ENCODE data around the gene CNTNAP4. TPM values are rescaled to one million over a fixed set of nuclear protein-coding genes. Genes with fewer than 3 reads are reported as not detected.

Gene CNTNAP4
- total RNA-seq, 1 experiment from 2014 or later = not detected

DNA sequence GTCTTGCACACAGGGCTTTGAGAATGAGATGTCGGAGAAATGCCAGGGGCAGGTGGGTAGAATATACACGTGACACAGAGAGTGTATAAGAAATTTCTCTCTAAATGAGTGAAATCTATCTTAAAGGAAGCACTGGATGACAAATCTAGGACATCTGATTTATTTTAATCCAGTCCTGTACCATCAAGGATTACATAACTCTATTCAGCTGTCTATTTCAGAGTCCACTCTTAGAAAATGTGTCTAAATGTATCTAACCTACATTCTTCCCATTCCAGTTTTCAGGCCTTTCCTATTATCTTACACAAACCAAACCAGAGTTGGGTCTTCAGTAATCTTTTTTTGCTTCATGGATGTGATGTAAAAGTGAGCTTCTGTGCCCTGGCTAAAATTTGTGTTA lies 181.9 kb downstream of the CNTNAP4 start (continued):
- TF ChIP-seq, protein P1, sequence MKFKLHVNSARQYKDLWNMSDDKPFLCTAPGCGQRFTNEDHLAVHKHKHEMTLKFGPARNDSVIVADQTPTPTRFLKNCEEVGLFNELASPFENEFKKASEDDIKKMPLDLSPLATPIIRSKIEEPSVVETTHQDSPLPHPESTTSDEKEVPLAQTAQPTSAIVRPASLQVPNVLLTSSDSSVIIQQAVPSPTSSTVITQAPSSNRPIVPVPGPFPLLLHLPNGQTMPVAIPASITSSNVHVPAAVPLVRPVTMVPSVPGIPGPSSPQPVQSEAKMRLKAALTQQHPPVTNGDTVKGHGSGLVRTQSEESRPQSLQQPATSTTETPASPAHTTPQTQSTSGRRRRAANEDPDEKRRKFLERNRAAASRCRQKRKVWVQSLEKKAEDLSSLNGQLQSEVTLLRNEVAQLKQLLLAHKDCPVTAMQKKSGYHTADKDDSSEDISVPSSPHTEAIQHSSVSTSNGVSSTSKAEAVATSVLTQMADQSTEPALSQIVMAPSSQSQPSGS (CRISPR knock-in tag; IDR thresholded peaks at IDR 0.05; ENCODE audit: borderline replicate concordance, low read depth) = no peak

DNA sequence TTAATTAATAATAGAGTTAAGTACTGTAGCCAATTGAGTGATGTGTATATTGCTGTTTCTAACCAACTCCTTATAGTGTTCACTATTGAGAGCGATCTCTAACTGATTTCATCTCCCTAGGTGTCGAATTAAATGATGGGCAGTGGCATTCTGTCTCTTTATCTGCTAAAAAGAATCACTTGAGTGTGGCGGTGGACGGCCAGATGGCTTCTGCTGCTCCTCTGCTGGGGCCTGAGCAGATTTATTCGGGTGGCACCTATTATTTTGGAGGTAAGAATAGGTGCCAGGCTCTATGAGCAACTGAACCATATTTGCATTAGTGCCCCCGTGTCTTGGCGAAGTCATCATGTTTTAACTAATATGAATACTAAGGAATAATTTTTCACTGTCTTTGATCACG lies 184.6 kb downstream of the CNTNAP4 start:
- Mint-ChIP-seq H3K4me3 (no peak overlapping the region), H3K4me1 (no peaks in the 10 kb centered on the region), H3K36me3 (peaks cover 8% of the 10 kb centered on the region; the same call in 1 of the 2 replicates), H3K27ac (no peak overlapping the region), H3K27me3 (ENCODE audit: low read depth) (peaks cover 28% of the 10 kb centered on the region), H3K9me3 (peaks cover 27% of the 10 kb centered on the region)
- ATAC-seq (no peak), DNase-seq (ENCODE audit: low spot score) (no peak)
- POLR2A ChIA-PET = no interaction called here
- TF ChIP-seq CREM (CRISPR knock-in tag; IDR thresholded peaks at IDR 0.05) (no peak), TP53 (CRISPR knock-in tag; IDR thresholded peaks at IDR 0.05) (no peak), MYBL2 (CRISPR knock-in tag; IDR thresholded peaks at IDR 0.05) (no peak), NFYB (CRISPR knock-in tag; conservative IDR thresholded peaks at IDR 0.05; ENCODE audit: low read depth) (no peak), ZBTB21 (CRISPR knock-in tag; IDR thresholded peaks at IDR 0.05; ENCODE audit: borderline replicate concordance) (no peak), FOXK1 (CRISPR knock-in tag; IDR thresholded peaks at IDR 0.05) (no peak), TCF7 (CRISPR knock-in tag; IDR thresholded peaks at IDR 0.05; ENCODE audit: low read depth) (no peak), OVOL2 (CRISPR knock-in tag; IDR thresholded peaks at IDR 0.05; ENCODE audit: borderline replicate concordance) (no peak), SMAD3 (CRISPR knock-in tag; IDR thresholded peaks at IDR 0.05; ENCODE audit: borderline replicate concordance) (no peak)
- TF ChIP-seq, protein P2, sequence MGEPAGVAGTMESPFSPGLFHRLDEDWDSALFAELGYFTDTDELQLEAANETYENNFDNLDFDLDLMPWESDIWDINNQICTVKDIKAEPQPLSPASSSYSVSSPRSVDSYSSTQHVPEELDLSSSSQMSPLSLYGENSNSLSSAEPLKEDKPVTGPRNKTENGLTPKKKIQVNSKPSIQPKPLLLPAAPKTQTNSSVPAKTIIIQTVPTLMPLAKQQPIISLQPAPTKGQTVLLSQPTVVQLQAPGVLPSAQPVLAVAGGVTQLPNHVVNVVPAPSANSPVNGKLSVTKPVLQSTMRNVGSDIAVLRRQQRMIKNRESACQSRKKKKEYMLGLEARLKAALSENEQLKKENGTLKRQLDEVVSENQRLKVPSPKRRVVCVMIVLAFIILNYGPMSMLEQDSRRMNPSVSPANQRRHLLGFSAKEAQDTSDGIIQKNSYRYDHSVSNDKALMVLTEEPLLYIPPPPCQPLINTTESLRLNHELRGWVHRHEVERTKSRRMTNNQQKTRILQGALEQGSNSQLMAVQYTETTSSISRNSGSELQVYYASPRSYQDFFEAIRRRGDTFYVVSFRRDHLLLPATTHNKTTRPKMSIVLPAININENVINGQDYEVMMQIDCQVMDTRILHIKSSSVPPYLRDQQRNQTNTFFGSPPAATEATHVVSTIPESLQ (CRISPR knock-in tag; IDR thresholded peaks at IDR 0.05) = no peak
- TF ChIP-seq, protein P3, sequence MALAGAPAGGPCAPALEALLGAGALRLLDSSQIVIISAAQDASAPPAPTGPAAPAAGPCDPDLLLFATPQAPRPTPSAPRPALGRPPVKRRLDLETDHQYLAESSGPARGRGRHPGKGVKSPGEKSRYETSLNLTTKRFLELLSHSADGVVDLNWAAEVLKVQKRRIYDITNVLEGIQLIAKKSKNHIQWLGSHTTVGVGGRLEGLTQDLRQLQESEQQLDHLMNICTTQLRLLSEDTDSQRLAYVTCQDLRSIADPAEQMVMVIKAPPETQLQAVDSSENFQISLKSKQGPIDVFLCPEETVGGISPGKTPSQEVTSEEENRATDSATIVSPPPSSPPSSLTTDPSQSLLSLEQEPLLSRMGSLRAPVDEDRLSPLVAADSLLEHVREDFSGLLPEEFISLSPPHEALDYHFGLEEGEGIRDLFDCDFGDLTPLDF (CRISPR knock-in tag; IDR thresholded peaks at IDR 0.05) = no peak
- CTCF ChIA-PET = no interaction called here

DNA sequence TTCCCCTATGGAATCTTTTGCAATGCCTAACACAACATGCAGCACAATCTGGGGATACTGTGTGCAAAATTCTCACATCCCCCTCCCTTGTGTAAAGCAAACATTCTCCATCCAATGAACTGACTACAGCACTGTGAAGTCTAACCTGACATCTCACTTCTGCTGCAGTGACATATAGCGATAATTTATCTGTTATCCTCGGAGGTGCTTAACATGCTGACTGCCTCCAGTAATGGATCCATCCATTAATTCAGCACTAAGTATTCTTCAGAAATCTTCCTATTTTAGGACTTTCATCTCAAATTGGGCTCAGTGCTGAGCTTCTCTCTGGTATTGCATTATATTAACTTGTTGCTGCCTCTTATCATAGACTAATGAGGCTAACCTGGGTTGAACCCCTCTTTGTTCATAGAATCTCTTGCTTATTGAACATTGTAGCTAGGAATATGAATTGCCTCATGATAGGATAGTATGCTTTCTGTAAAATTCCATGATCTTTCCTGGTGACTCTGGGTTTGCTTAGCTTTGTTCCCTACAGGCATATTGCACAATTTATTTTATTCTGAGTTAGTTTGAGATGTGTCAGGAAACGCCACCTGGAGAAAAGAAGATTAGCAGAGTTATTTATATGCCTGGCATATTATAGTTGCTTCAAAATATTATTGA lies 187.9 kb downstream of the CNTNAP4 start:
- no peak for DNase-seq (ENCODE audit: low spot score)
- H3K9me3 Mint-ChIP-seq = peaks cover 27% of the 10 kb centered on the region
- no peak overlapping the region for H3K27ac Mint-ChIP-seq
- TF ChIP-seq ZNF671 (CRISPR knock-in tag; IDR thresholded peaks at IDR 0.05) (no peak), ZNF263 (CRISPR knock-in tag; IDR thresholded peaks at IDR 0.05; ENCODE audit: low read depth) (no peak), EMX1 (CRISPR knock-in tag; IDR thresholded peaks at IDR 0.05) (no peak), ZNF138 (CRISPR knock-in tag; conservative IDR thresholded peaks at IDR 0.05) (no peak), PRRX2 (CRISPR knock-in tag; IDR thresholded peaks at IDR 0.05) (no peak)
- TF ChIP-seq, protein P4, sequence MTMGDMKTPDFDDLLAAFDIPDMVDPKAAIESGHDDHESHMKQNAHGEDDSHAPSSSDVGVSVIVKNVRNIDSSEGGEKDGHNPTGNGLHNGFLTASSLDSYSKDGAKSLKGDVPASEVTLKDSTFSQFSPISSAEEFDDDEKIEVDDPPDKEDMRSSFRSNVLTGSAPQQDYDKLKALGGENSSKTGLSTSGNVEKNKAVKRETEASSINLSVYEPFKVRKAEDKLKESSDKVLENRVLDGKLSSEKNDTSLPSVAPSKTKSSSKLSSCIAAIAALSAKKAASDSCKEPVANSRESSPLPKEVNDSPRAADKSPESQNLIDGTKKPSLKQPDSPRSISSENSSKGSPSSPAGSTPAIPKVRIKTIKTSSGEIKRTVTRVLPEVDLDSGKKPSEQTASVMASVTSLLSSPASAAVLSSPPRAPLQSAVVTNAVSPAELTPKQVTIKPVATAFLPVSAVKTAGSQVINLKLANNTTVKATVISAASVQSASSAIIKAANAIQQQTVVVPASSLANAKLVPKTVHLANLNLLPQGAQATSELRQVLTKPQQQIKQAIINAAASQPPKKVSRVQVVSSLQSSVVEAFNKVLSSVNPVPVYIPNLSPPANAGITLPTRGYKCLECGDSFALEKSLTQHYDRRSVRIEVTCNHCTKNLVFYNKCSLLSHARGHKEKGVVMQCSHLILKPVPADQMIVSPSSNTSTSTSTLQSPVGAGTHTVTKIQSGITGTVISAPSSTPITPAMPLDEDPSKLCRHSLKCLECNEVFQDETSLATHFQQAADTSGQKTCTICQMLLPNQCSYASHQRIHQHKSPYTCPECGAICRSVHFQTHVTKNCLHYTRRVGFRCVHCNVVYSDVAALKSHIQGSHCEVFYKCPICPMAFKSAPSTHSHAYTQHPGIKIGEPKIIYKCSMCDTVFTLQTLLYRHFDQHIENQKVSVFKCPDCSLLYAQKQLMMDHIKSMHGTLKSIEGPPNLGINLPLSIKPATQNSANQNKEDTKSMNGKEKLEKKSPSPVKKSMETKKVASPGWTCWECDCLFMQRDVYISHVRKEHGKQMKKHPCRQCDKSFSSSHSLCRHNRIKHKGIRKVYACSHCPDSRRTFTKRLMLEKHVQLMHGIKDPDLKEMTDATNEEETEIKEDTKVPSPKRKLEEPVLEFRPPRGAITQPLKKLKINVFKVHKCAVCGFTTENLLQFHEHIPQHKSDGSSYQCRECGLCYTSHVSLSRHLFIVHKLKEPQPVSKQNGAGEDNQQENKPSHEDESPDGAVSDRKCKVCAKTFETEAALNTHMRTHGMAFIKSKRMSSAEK (CRISPR knock-in tag; IDR thresholded peaks at IDR 0.05; ENCODE audit: borderline replicate concordance) = no peak
- TF ChIP-seq, protein P5, sequence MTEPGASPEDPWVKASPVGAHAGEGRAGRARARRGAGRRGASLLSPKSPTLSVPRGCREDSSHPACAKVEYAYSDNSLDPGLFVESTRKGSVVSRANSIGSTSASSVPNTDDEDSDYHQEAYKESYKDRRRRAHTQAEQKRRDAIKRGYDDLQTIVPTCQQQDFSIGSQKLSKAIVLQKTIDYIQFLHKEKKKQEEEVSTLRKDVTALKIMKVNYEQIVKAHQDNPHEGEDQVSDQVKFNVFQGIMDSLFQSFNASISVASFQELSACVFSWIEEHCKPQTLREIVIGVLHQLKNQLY (CRISPR knock-in tag; IDR thresholded peaks at IDR 0.05) = no peak
- TF ChIP-seq, protein P6, sequence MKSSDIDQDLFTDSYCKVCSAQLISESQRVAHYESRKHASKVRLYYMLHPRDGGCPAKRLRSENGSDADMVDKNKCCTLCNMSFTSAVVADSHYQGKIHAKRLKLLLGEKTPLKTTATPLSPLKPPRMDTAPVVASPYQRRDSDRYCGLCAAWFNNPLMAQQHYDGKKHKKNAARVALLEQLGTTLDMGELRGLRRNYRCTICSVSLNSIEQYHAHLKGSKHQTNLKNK (CRISPR knock-in tag; IDR thresholded peaks at IDR 0.05) = no peak
- TF ChIP-seq, protein P7, sequence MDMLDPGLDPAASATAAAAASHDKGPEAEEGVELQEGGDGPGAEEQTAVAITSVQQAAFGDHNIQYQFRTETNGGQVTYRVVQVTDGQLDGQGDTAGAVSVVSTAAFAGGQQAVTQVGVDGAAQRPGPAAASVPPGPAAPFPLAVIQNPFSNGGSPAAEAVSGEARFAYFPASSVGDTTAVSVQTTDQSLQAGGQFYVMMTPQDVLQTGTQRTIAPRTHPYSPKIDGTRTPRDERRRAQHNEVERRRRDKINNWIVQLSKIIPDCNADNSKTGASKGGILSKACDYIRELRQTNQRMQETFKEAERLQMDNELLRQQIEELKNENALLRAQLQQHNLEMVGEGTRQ (CRISPR knock-in tag; IDR thresholded peaks at IDR 0.05) = no peak
- TF ChIP-seq, protein P3 (CRISPR knock-in tag; IDR thresholded peaks at IDR 0.05) = no peak
- ChIA-PET POLR2A (no interaction called here), CTCF (no interaction called here)
- H3K36me3 Mint-ChIP-seq = peaks cover 6% of the 10 kb centered on the region; the same call in 1 of the 2 replicates
- no peak overlapping the region for H3K4me3 Mint-ChIP-seq
- H3K27me3 Mint-ChIP-seq (ENCODE audit: low read depth) = peaks cover 50% of the 10 kb centered on the region
- no peak for ATAC-seq
- no peaks in the 10 kb centered on the region for H3K4me1 Mint-ChIP-seq

Data from WTC11 (cell line).